Activated CD8-positive, alpha-beta T cell treated with anti-CD3 and anti-CD28 coated beads, Interleukin-2, amount 10 ng/mL, durations not matched to agents 7 days and 5 days (primary cell): ENCODE measurements around the gene CACFD1. TPM values are rescaled to one million over a fixed set of nuclear protein-coding genes. Genes with fewer than 3 reads are reported as not detected.

Experiments used
- ATAC-seq: fragments of 150-1000 bp; cut with Tn5 transposase; one replicate; pipeline ENCODE4 v1.10.0; 2021; ENCODE audit warnings: moderate library complexity
- CTCF ChIA-PET: fragments of 350-600 bp; sonication (Branson Sonifier 250); formaldehyde crosslinking; loops from one replicate; lab custom pipeline; 2021; ENCODE audit warnings: antibody characterized with exemption; lab: Charles Lee
- POLR2A ChIA-PET: fragments of 350-600 bp; sonication (Branson Sonifier 250); formaldehyde crosslinking; loops from one replicate; lab custom pipeline; 2021; ENCODE audit warnings: antibody characterized with exemption; lab: Charles Lee
- DNase-seq: peaks from one replicate; pipeline ENCODE4 v3.0.0-alpha.2; 2020
- H3K27ac Mint-ChIP-seq: one replicate; pipeline ENCODE4 v1.8.0; 2021; ENCODE audit warnings: mild to moderate bottlenecking, mixed read lengths
- H3K27me3 Mint-ChIP-seq: one replicate; pipeline ENCODE4 v1.8.0; 2021; ENCODE audit warnings: low read depth, mixed read lengths
- H3K36me3 Mint-ChIP-seq: one replicate; pipeline ENCODE4 v1.8.0; 2021; ENCODE audit warnings: low read depth, mixed read lengths
- H3K4me1 Mint-ChIP-seq: one replicate; pipeline ENCODE4 v1.8.0; 2021; ENCODE audit warnings: low read depth, mixed read lengths
- H3K4me3 Mint-ChIP-seq: one replicate; pipeline ENCODE4 v1.8.0; 2021; ENCODE audit warnings: mild to moderate bottlenecking, mixed read lengths
- H3K9me3 Mint-ChIP-seq: one replicate; pipeline ENCODE4 v1.8.0; 2022; ENCODE audit warnings: mixed read lengths; ENCODE audit not compliant: insufficient read depth
- total RNA-seq, 2 experiments: library from RNA; stranded (reverse); gene quantifications; one replicate each; pipeline ENCODE4 v1.2.3, GENCODE V29; 2021

Gene CACFD1
- total RNA-seq, 2 experiments from 2014 or later, result 1.3 to 2.4 TPM

GRCh38 chr9:133457748-133458147, 2.0 kb upstream of the CACFD1 start:
- ATAC-seq, result no peak
- POLR2A ChIA-PET, result interaction anchor here (1.4 kb wide), 1 partner anchor 21 kb away, joined by 5 read pairs; the partner anchor contains the start of gene SLC2A6
- H3K4me1 Mint-ChIP-seq, result peaks cover 14% of the 10 kb centered on the region
- H3K4me3 Mint-ChIP-seq, result no peak overlapping the region
- H3K9me3 Mint-ChIP-seq, result no peaks in the 10 kb centered on the region
- H3K27ac Mint-ChIP-seq, result no peak overlapping the region
- H3K27me3 Mint-ChIP-seq, result peaks cover 12% of the 10 kb centered on the region
- no peaks in the 10 kb centered on the region for H3K36me3 Mint-ChIP-seq
- no peak for DNase-seq
- CTCF ChIA-PET, result interaction anchor here (1.1 kb wide), 1 partner anchor 29 kb away, joined by 4 read pairs; no protein-coding TSS in a partner anchor

- H3K4me1 Mint-ChIP-seq, result peaks cover 14% of the 10 kb centered on the region
- H3K36me3 Mint-ChIP-seq, result no peaks in the 10 kb centered on the region
- no peak overlapping the region for H3K27ac Mint-ChIP-seq
- H3K9me3 Mint-ChIP-seq, result no peaks in the 10 kb centered on the region
- peaks cover 12% of the 10 kb centered on the region for H3K27me3 Mint-ChIP-seq
- ChIA-PET POLR2A (interaction anchor here (1.2 to 1.4 kb wide), 2 partner anchors 14 to 20 kb away, joined by 3 to 5 read pairs; partner anchors contain the start of gene SLC2A6), CTCF (no interaction called here)
- DNase-seq, result no peak
- no peak for ATAC-seq
- H3K4me3 Mint-ChIP-seq, result peak overlapping the region; percentile 86
Measured at GRCh38 chr9:133458643-133459312, 1.0 kb upstream of the CACFD1 start.

DNA sequence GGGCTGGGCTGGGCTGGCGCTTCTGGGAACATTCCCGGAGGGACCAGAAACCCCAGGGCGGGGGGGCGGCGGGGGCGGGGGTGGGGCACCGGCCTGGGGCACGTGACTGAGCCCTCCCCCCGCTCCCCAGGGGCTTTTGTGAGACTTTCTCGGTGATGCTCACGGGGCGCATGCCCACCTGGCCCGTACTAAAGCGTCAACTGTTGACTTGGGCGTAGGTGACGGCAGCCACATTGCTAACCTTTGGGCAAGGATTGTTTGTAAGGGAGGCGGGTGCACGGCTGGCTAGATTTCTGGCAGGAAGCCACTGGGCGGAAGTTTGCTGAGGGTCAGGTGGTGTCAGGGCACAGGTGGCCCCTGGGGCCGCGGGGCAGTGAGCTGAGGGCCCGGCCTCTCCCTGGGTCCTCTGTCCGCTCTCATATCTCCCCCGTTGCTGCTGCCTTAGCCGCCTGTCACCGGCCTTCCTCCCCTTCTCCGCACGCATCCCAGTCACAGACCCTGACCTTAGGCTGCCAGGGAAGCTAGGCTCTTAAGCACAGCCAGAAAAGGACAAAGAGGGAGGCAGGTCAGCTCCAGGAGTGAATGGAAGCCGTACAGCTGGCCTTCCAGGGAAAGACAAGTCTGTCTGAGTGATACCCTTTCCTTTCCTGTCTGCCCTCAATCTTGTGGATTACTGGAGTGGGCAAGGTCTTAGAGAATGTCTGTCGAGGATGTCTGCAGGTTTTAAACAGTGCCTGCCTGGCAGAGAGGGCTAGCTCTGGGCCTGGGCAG, 812 bp downstream of the CACFD1 start:
- H3K27ac Mint-ChIP-seq, result peak overlapping the region; percentile 67
- POLR2A ChIA-PET, result no interaction called here
- H3K4me1 Mint-ChIP-seq, result peaks cover 14% of the 10 kb centered on the region
- CTCF ChIA-PET, result interaction anchor here (1.0 kb wide), 1 partner anchor 48 kb away, joined by 3 read pairs; no protein-coding TSS in a partner anchor
- H3K9me3 Mint-ChIP-seq, result no peaks in the 10 kb centered on the region
- DNase-seq (peak; percentile 42), ATAC-seq (no peak)
- H3K36me3 Mint-ChIP-seq, result no peaks in the 10 kb centered on the region
- peaks cover 12% of the 10 kb centered on the region for H3K27me3 Mint-ChIP-seq
- H3K4me3 Mint-ChIP-seq, result peak overlapping the region; percentile 61

DNA sequence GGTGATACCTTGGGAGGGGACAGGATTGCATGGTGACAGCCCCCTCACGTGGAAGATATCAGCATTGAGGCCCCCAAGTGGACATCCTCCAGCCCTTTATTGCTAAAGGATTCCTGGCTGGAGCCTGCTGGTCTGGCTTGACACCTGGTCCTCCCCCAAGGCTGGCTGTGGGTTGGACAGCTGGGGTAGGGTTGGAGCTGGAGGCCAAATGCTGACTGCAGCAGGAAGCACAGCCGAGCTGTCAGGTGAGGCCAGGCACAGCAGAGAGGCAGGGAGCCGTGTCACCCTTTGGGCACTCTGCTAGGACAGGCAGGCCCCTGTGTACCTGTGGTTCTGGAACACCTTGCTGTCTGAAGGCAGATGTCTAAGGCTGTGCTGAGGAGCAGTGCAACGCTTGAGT, 2.2 kb downstream of the CACFD1 start:
- ATAC-seq, result no peak
- Mint-ChIP-seq H3K4me1 (peaks cover 14% of the 10 kb centered on the region), H3K27ac (no peak overlapping the region), H3K4me3 (no peak overlapping the region), H3K27me3 (peaks cover 12% of the 10 kb centered on the region), H3K9me3 (no peaks in the 10 kb centered on the region), H3K36me3 (no peaks in the 10 kb centered on the region)
- no peak for DNase-seq
- CTCF ChIA-PET, result no interaction called here
- POLR2A ChIA-PET, result no interaction called here

- ATAC-seq (no peak), DNase-seq (no peak)
- Mint-ChIP-seq H3K27ac (no peak overlapping the region), H3K9me3 (no peaks in the 10 kb centered on the region), H3K4me1 (peaks cover 14% of the 10 kb centered on the region), H3K36me3 (no peaks in the 10 kb centered on the region), H3K4me3 (no peak overlapping the region), H3K27me3 (peaks cover 12% of the 10 kb centered on the region)
- CTCF ChIA-PET, result no interaction called here
- POLR2A ChIA-PET, result interaction anchor here (1.0 to 1.5 kb wide), 2 partner anchors 10 to 22 kb away, joined by 3 to 4 read pairs; no protein-coding TSS in a partner anchor
Measured at GRCh38 chr9:133463234-133463863, 3.6 kb downstream of the CACFD1 start.

DNA sequence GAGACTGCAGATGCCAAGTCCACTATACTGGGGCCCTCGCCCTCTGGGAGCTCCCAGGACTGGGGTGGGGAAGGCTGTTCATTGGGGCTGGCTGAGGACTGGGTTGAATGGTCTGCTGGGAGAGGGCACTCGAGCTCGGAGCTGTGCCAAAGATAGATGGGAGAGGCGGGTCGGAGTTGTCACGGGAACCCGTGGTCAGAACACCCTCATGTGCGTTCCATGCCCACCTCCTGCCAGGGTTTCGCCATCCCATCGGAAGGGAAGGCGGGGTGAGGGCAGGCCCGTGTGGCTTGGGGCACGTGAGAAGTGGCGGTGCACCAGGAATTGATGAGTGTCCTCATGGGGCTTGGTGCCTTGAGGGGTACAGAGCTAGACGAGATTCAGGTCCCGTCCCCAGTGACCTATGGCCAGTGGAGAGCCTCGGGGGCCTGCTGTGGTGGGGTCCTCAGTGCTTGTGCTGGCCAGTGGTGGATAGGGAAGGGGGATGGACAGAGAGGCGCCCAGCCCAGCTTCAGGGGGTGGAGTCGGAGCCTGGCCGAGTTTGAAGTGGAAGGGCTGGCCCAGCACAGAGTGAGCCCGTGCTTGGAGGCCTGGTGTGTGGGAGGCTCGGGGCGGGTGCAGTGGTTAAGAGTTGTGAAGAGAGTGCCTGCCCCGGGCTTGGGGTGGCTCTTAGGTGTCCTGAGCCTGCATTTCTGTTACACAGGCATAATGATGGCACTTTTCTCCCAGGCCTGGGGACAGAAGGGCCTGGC, 4.3 kb downstream of the CACFD1 start:
- no peak for DNase-seq
- Mint-ChIP-seq H3K4me3 (no peak overlapping the region), H3K4me1 (peaks cover 14% of the 10 kb centered on the region), H3K27me3 (peaks cover 12% of the 10 kb centered on the region), H3K9me3 (no peaks in the 10 kb centered on the region), H3K27ac (no peak overlapping the region), H3K36me3 (no peaks in the 10 kb centered on the region)
- no peak for ATAC-seq
- ChIA-PET CTCF (no interaction called here), POLR2A (interaction anchor here (1.5 kb wide), 1 partner anchor 9 kb away, joined by 3 read pairs; no protein-coding TSS in a partner anchor)

- Mint-ChIP-seq H3K4me1 (peaks cover 10% of the 10 kb centered on the region), H3K9me3 (no peaks in the 10 kb centered on the region), H3K27me3 (peaks cover 12% of the 10 kb centered on the region), H3K36me3 (no peaks in the 10 kb centered on the region), H3K27ac (no peak overlapping the region), H3K4me3 (no peak overlapping the region)
- ChIA-PET POLR2A (interaction anchor here (1.5 kb wide), 1 partner anchor 9 kb away, joined by 3 read pairs; no protein-coding TSS in a partner anchor), CTCF (no interaction called here)
- no peak for DNase-seq
- no peak for ATAC-seq
Measured at GRCh38 chr9:133464638-133465037, 4.9 kb downstream of the CACFD1 start.

GRCh38 chr9:133465984-133466383, 6.2 kb downstream of the CACFD1 start:
- H3K4me1 Mint-ChIP-seq, result no peaks in the 10 kb centered on the region
- ChIA-PET CTCF (no interaction called here), POLR2A (no interaction called here)
- H3K9me3 Mint-ChIP-seq, result no peaks in the 10 kb centered on the region
- H3K36me3 Mint-ChIP-seq, result no peaks in the 10 kb centered on the region
- no peak overlapping the region for H3K27ac Mint-ChIP-seq
- peaks cover 7% of the 10 kb centered on the region for H3K27me3 Mint-ChIP-seq
- no peak for ATAC-seq
- no peak for DNase-seq
- H3K4me3 Mint-ChIP-seq, result no peak overlapping the region

DNA sequence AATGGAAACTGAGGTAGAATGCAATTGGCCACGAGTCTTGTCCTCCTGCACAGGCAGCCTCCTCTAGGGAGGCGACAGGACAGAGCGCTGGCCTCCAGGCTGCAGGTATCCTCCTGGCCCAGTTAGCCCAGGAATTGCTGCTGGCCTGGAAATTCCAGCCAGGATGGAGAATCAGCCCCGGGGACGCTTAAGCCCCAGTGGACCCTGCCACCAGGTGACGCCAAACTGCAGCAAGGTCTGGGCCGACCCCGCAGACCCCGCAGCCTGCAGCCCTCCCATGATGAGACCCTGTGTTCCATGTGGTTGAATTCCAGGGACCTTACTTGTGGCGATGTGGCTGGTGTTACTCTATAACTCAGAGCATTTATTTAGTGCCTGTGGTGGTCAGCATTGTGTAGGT, 7.3 kb downstream of the CACFD1 start:
- Mint-ChIP-seq H3K9me3 (no peaks in the 10 kb centered on the region), H3K36me3 (peaks cover 3% of the 10 kb centered on the region), H3K4me3 (no peak overlapping the region), H3K27me3 (peaks cover 4% of the 10 kb centered on the region), H3K27ac (no peak overlapping the region), H3K4me1 (no peaks in the 10 kb centered on the region)
- ChIA-PET CTCF (no interaction called here), POLR2A (no interaction called here)
- DNase-seq (no peak), ATAC-seq (no peak)

DNA sequence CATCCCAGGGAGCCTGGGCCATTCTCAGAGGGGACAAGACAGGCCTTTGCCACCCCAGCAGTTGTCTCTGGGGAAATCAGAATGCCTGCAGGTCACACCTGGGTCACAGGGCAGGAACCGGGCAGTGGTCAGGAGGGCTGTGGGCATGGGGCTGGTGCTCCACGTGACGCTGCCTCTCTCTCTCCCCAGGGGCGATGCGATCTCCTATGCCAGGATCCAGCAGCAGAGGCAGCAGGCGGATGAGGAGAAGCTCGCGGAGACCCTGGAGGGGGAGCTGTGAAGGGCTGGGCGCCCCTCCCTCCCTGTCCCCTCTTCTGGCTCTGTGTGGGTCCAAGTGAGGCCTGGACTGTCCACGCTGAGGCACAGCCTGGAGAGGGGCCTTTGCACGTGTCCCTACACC, 8.6 kb downstream of the CACFD1 start:
- Mint-ChIP-seq H3K36me3 (peaks cover 3% of the 10 kb centered on the region), H3K9me3 (no peaks in the 10 kb centered on the region), H3K27ac (no peak overlapping the region), H3K4me3 (no peak overlapping the region), H3K4me1 (no peaks in the 10 kb centered on the region), H3K27me3 (no peaks in the 10 kb centered on the region)
- ChIA-PET POLR2A (no interaction called here), CTCF (no interaction called here)
- DNase-seq, result no peak
- no peak for ATAC-seq

DNA sequence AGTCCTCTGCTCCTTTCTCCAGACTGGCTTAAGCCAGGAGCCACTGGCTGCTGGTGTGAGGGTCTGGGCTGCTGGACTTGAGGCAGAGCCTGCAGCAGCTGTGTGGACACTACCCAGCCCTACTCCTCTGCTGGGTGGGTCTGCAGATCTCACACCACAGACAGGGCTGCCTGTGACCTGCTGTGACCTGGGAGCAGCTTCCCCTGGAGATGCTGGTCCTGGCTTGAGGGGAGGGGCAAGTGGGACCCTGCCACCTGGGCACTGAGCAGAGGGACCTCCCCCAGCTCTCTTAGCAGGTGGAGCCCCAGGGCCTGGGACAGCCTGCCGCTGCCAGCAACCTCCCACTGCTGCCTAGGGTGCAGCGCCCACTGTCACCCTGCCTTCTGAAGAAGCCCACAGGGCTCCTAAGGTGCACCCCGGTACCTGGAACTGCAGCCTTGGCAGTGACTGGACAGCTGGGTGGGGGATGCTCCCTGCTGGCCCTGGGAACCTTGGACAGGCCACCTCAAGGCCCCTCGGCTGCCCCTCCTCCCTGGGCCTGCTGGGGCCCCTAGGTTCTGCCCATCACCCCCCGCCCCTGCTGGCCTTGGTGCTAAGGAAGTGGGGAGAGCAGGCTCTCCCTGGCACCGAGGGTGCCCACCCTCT, 9.1 kb downstream of the CACFD1 start:
- DNase-seq (no peak), ATAC-seq (no peak)
- H3K4me3 Mint-ChIP-seq, result no peak overlapping the region
- no peaks in the 10 kb centered on the region for H3K9me3 Mint-ChIP-seq
- H3K27ac Mint-ChIP-seq, result no peak overlapping the region
- peaks cover under 1% of the 10 kb centered on the region for H3K4me1 Mint-ChIP-seq
- CTCF ChIA-PET, result no interaction called here
- H3K27me3 Mint-ChIP-seq, result no peaks in the 10 kb centered on the region
- POLR2A ChIA-PET, result no interaction called here
- H3K36me3 Mint-ChIP-seq, result peaks cover 3% of the 10 kb centered on the region
